H1 (cell line): ENCODE data around the gene GALNT18. TPM values are rescaled to one million over a fixed set of nuclear protein-coding genes. Genes with fewer than 3 reads are reported as not detected.

ENCODE experiments used
- CTCF ChIA-PET: fragments of 300-600 bp; sonication (Branson Sonifier 250); formaldehyde crosslinking; loops from one replicate; lab custom pipeline; 2021; ENCODE audit not compliant: partially characterized antibody; lab: Charles Lee
- POLR2A ChIA-PET: fragments of 300-600 bp; sonication (Branson Sonifier 250); formaldehyde crosslinking; loops from one replicate; lab custom pipeline; 2021; ENCODE audit warnings: inconsistent platforms; ENCODE audit not compliant: partially characterized antibody; lab: Charles Lee
- DNase-seq, 2 experiments: peaks; one replicate each; pipeline versions ENCODE4 v3.0.0 to v3.0.0-alpha.2; 2010 to 2022; ENCODE audit warnings: low spot score in 2 of 2, low read depth in 1 of 2, mixed read lengths in 1 of 2
- FAIRE-seq: peaks from 2 replicates; lab custom pipeline; 2011; peaks lifted over from hg19 to GRCh38; lab: Jason Lieb, UNC
- H2AFZ ChIP-seq: 2 replicates; pipeline ENCODE4 v1.8.1; 2012; ENCODE audit warnings: low read length, inconsistent platforms
- H2AK5ac ChIP-seq: 2 replicates; pipeline ENCODE4 v1.6.1; 2013; ENCODE audit warnings: low read depth, low read length
- H2BK120ac ChIP-seq: replicated peaks from 2 replicates; pipeline ENCODE3; 2013; ENCODE audit warnings: low read depth, low read length, inconsistent platforms
- H2BK12ac ChIP-seq: 2 replicates; pipeline ENCODE4 v1.6.1; 2013; ENCODE audit warnings: low read depth, low read length
- H2BK15ac ChIP-seq: 2 replicates; pipeline ENCODE4 v1.6.1; 2013; ENCODE audit warnings: low read length
- H2BK20ac ChIP-seq: 2 replicates; pipeline ENCODE4 v1.6.1; 2013; ENCODE audit warnings: low read length
- H2BK5ac ChIP-seq: 2 replicates; pipeline ENCODE4 v1.6.1; 2013; ENCODE audit warnings: low read depth, low read length
- H3K14ac ChIP-seq: 2 replicates; pipeline ENCODE4 v1.6.1; 2013; ENCODE audit warnings: inconsistent platforms; ENCODE audit not compliant: insufficient read length
- H3K18ac ChIP-seq: 2 replicates; pipeline ENCODE4 v1.6.1; 2013; ENCODE audit warnings: low read length; ENCODE audit errors: extremely low read depth
- H3K23ac ChIP-seq: 2 replicates; pipeline ENCODE4 v1.6.1; 2013; ENCODE audit warnings: inconsistent platforms; ENCODE audit not compliant: insufficient read length
- H3K23me2 ChIP-seq: 2 replicates; pipeline ENCODE4 v1.6.1; 2013; ENCODE audit warnings: low read depth, low read length
- H3K27ac ChIP-seq: 2 replicates; pipeline ENCODE4 v1.6.1; 2011; ENCODE audit warnings: low read depth, low read length, inconsistent platforms
- H3K27me3 ChIP-seq, 4 experiments: replicated peaks in 1 of 4; 1 replicate in 1 of 4; 2 replicates in 3 of 4; pipeline versions ENCODE4 v1.6.1 to v1.8.1; 2011 to 2013; ENCODE audit warnings: low read length in 3 of 4, mild to moderate bottlenecking in 3 of 4, inconsistent platforms in 2 of 4, mixed read lengths in 2 of 4, moderate library complexity in 1 of 4; ENCODE audit not compliant: control insufficient read depth in 3 of 4, insufficient read depth in 3 of 4; ENCODE audit errors: extremely low read depth in 1 of 4
- H3K36me3 ChIP-seq, 4 experiments: 2 replicates each; pipeline versions ENCODE4 v1.6.1 to v1.8.1; 2011 to 2013; ENCODE audit warnings: mild to moderate bottlenecking in 4 of 4, low read length in 3 of 4, moderate library complexity in 2 of 4, control low read depth in 1 of 4, inconsistent platforms in 1 of 4; ENCODE audit not compliant: insufficient read depth in 4 of 4, control insufficient read depth in 2 of 4
- H3K4ac ChIP-seq: replicated peaks from 2 replicates; pipeline ENCODE3; 2013; ENCODE audit warnings: low read length, low read depth, mixed read lengths, inconsistent platforms; ENCODE audit not compliant: insufficient read length
- H3K4me1 ChIP-seq, 4 experiments: replicated peaks in 1 of 4; 1 replicate in 1 of 4; 2 replicates in 3 of 4; pipeline versions ENCODE4 v1.6.1 to v1.8.1; 2011 to 2013; ENCODE audit warnings: low read length in 3 of 4, inconsistent platforms in 2 of 4, mixed read lengths in 1 of 4; ENCODE audit not compliant: insufficient read depth in 4 of 4, control insufficient read depth in 3 of 4
- H3K4me2 ChIP-seq, 2 experiments: 2 replicates each; pipeline versions ENCODE4 v1.6.1 to v1.8.1; 2011 to 2013; ENCODE audit warnings: low read depth in 2 of 2, low read length in 2 of 2, control low read depth in 1 of 2, inconsistent platforms in 1 of 2, mild to moderate bottlenecking in 1 of 2; ENCODE audit not compliant: insufficient read depth in 1 of 2
- H3K4me3 ChIP-seq, 4 experiments: fragments of 200-600, 300-600 bp in 1 of 4; sonication (generic), shearing (Covaris generic), sonication (Bioruptor Twin) in 1 of 4; 2 replicates each; pipeline versions ENCODE4 v1.5.1 to v1.8.1; 2011 to 2016; ENCODE audit warnings: low read length in 4 of 4, low read depth in 3 of 4, control low read depth in 2 of 4, inconsistent platforms in 2 of 4, mild to moderate bottlenecking in 2 of 4, mixed read lengths in 1 of 4, moderate library complexity in 1 of 4; ENCODE audit not compliant: insufficient read depth in 2 of 4; ENCODE audit errors: extremely low read depth in 1 of 4
- H3K56ac ChIP-seq: replicated peaks from 2 replicates; pipeline ENCODE3; 2013; ENCODE audit warnings: low read depth, mild to moderate bottlenecking, mixed read lengths, low read length, inconsistent platforms; ENCODE audit not compliant: insufficient read length
- H3K79me1 ChIP-seq: 2 replicates; pipeline ENCODE4 v1.6.1; 2013; ENCODE audit warnings: low read depth, low read length, control low read depth
- H3K79me2 ChIP-seq, 2 experiments: 2 replicates each; pipeline versions ENCODE4 v1.6.1 to v1.8.1; 2012 to 2013; ENCODE audit warnings: low read length in 2 of 2, mild to moderate bottlenecking in 2 of 2, inconsistent platforms in 1 of 2; ENCODE audit not compliant: insufficient read depth in 2 of 2, control insufficient read depth in 1 of 2
- H3K9ac ChIP-seq, 4 experiments: replicated peaks in 1 of 4; 1 replicate in 1 of 4; 2 replicates in 3 of 4; pipeline versions ENCODE4 v1.6.1 to v1.8.1; 2011 to 2013; ENCODE audit warnings: low read depth in 3 of 4, low read length in 3 of 4, control low read depth in 2 of 4, mild to moderate bottlenecking in 2 of 4, moderate library complexity in 2 of 4, inconsistent platforms in 1 of 4; ENCODE audit errors: extremely low read depth in 1 of 4
- H3K9me3 ChIP-seq, 2 experiments: 2 replicates each; pipeline versions ENCODE4 v1.6.1 to v1.8.1; 2012 to 2013; ENCODE audit warnings: mild to moderate bottlenecking in 2 of 2, moderate library complexity in 2 of 2, control low read depth in 1 of 2, inconsistent platforms in 1 of 2, low read depth in 1 of 2, low read length in 1 of 2, mixed read lengths in 1 of 2; ENCODE audit not compliant: insufficient read depth in 2 of 2
- H4K20me1 ChIP-seq, 2 experiments: replicated peaks in 1 of 2; 2 replicates each; pipeline versions ENCODE3 to v1.8.1; 2011 to 2013; ENCODE audit warnings: inconsistent platforms in 2 of 2, low read length in 2 of 2, mild to moderate bottlenecking in 1 of 2; ENCODE audit not compliant: insufficient read depth in 2 of 2, control insufficient read depth in 1 of 2
- H4K5ac ChIP-seq: 2 replicates; pipeline ENCODE4 v1.6.1; 2013; ENCODE audit warnings: low read length, low read depth, mixed read lengths, inconsistent platforms; ENCODE audit not compliant: insufficient read length
- H4K8ac ChIP-seq: 2 replicates; pipeline ENCODE4 v1.8.0; 2013; ENCODE audit warnings: mild to moderate bottlenecking, moderate library complexity, low read length, inconsistent platforms; ENCODE audit not compliant: insufficient read depth; ENCODE audit errors: extremely low read depth
- H4K91ac ChIP-seq: replicated peaks from 2 replicates; pipeline ENCODE3; 2013; ENCODE audit warnings: low read length, mixed read lengths, inconsistent platforms; ENCODE audit not compliant: insufficient read length
- CHD1 ChIP-seq: IDR thresholded peaks from 2 replicates; pipeline ENCODE4 v1.6.1; 2012; ENCODE audit warnings: low read depth, low read length, improper control_type of control experiment
- NANOG ChIP-seq: IDR thresholded peaks from 2 replicates; pipeline ENCODE4 v1.6.1; 2011; ENCODE audit warnings: low read length, low read depth, mild to moderate bottlenecking, inconsistent platforms; ENCODE audit not compliant: insufficient read depth, poor library complexity, severe bottlenecking
- WGBS, 2 experiments: shearing (Covaris generic) in 1 of 2; methylation state at CpG; one replicate each; pipeline versions ENCODE4 v1.1.6 to v1.1.7; 2013 to 2015; ENCODE audit warnings: low lambda C conversion rate in 2 of 2, mixed read lengths in 2 of 2, inconsistent platforms in 1 of 2, low coverage in 1 of 2, missing lambda C conversion rate in 1 of 2; ENCODE audit not compliant: insufficient replicate concordance in 2 of 2, insufficient coverage in 1 of 2, insufficient read length in 1 of 2; ENCODE audit errors: extremely low coverage in 1 of 2, missing lambda C conversion rate in 1 of 2; 5-methylcytosine and 5-hydroxymethylcytosine counted together
- polyA plus RNA-seq, 7 experiments: library from polyadenylated mRNA; depleted of rRNA in 3 of 7; stranded (reverse) in 5 of 7; unstranded in 2 of 7; fragments of >200 nt in 5 of 7; fragments of 200-250 nt in 2 of 7; gene quantifications; 1 replicate in 5 of 7; 2 replicates in 1 of 7; 4 replicates in 1 of 7; pipeline versions ENCODE4 v1.2.1 to v1.2.3, GENCODE V29; 2011 to 2013; ENCODE audit warnings: missing spikeins in 2 of 7, mixed read lengths in 2 of 7
- total RNA-seq: library from RNA; stranded (reverse); fragmentation: NEBNext Ultra II Directional; extraction: Animal tissue kit (Norgen Biotek cat#: 25700); gene quantifications from 2 replicates; pipeline ENCODE4 v1.2.1, GENCODE V29; 2021

The GALNT18 gene
- total and polyA plus RNA-seq, 2 of the 8 experiments (the other 6 are each of a cell fraction or from before 2014, with no cell fraction given), result 6.0 to 9.4 TPM

DNA sequence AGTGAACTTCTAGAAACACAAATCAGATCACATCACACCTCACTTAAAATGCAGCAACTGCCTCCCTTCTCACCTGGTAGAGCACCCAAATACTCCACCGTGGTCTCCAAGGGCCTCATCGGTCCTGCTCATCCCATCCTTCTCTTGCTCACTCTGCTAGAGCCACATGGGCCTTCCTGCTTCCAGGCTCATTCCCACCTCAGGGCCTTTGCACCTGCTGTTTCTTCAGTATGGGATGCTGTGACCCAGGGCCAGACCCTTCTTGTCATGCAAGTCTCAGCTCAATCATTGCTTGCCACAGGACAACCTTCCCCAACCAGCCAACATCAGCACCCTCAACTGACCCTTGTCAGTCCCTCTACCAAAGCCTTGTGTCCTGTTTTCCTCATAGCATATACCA, 124.9 kb downstream of the GALNT18 start:
- CTCF ChIA-PET, result interaction anchor here (0.6 to 1.8 kb wide), 3 partner anchors 49 to 450 kb away, joined by 3 to 5 read pairs (median 4); no protein-coding TSS in a partner anchor

More for the DNA sequence above, 124.9 kb downstream of the GALNT18 start:
- no peaks in the 10 kb centered on the region for H3K9me3 ChIP-seq
- H3K4me3 ChIP-seq, result no peak overlapping the region
- H3K18ac ChIP-seq, result no peak overlapping the region
- H2BK120ac ChIP-seq, result no peak overlapping the region
- no peaks in the 10 kb centered on the region for H3K79me2 ChIP-seq
- POLR2A ChIA-PET, result no interaction called here
- no peak overlapping the region for H2BK5ac ChIP-seq
- H3K56ac ChIP-seq, result no peak overlapping the region
- no peak overlapping the region for H2BK15ac ChIP-seq
- no peaks in the 10 kb centered on the region for H3K27me3 ChIP-seq
- H2BK20ac ChIP-seq, result no peak overlapping the region
- no peaks in the 10 kb centered on the region for H3K23me2 ChIP-seq
- H4K20me1 ChIP-seq, result no peaks in the 10 kb centered on the region
- WGBS, 2 experiments, result 100% methylated on average over 2 of the region's 2 CpGs; no CpG with 5 or more reads in 1 of the 2 experiments
- no peak overlapping the region for H3K4ac ChIP-seq
- no peak overlapping the region for H4K5ac ChIP-seq
- H3K79me1 ChIP-seq, result no peaks in the 10 kb centered on the region
- no peak overlapping the region for H2BK12ac ChIP-seq
- no peak for TF ChIP-seq NANOG
- TF ChIP-seq CHD1, result no peak
- TF ChIP-seq, all 59 proteins: peak for 0
- Histone ChIP-seq H3K9ac (no peak overlapping the region), H4K91ac (no peak overlapping the region), H3K36me3 (no peaks in the 10 kb centered on the region), H3K4me2 (no peak overlapping the region), H2AK5ac (no peak overlapping the region), H3K23ac (no peak overlapping the region), H3K4me1 (peaks cover 3 to 6% (median 4%) of the 10 kb centered on the region in 4 experiments; a peak in 6 of 7 replicates), H4K8ac (no peak overlapping the region), H2AFZ (no peak overlapping the region), H3K27ac (no peak overlapping the region), H3K14ac (no peak overlapping the region)
- FAIRE-seq (no peak), DNase-seq (no peak)
